Sigmoid colon (tissue), 7 donors: ENCODE results near the gene NPHP1. TPM values are rescaled to one million over a fixed set of nuclear protein-coding genes. Genes with fewer than 3 reads are reported as not detected.

Source experiments
- DNase-seq: peaks from one replicate; pipeline ENCODE4 v3.0.0-alpha.2; 2019
- H3K27ac ChIP-seq, 4 donors: fragments of 200-600 bp; sonication (generic); one replicate each; pipeline ENCODE4 v1.5.1; 2016 to 2019; ENCODE audit warnings: mild to moderate bottlenecking in 1 of 4
- H3K27me3 ChIP-seq, 3 donors: fragments of 200-600 bp; sonication (generic); one replicate each; pipeline ENCODE4 v1.5.1; 2019; ENCODE audit warnings: mild to moderate bottlenecking in 1 of 3
- H3K36me3 ChIP-seq, 4 donors: fragments of 200-600 bp; sonication (generic); one replicate each; pipeline ENCODE4 v1.5.1; 2016 to 2019
- H3K4me1 ChIP-seq, 4 donors: fragments of 200-600 bp; sonication (generic); one replicate each; pipeline ENCODE4 v1.5.1; 2017 to 2019
- H3K4me3 ChIP-seq, 4 donors: fragments of 200-600 bp; sonication (generic); one replicate each; pipeline ENCODE4 v1.5.1; 2017 to 2019; ENCODE audit warnings: mild to moderate bottlenecking in 2 of 4, moderate library complexity in 1 of 4
- H3K9me3 ChIP-seq, 4 donors: fragments of 200-600 bp in 3 of 4; sonication (generic) in 3 of 4; one replicate each; pipeline versions ENCODE4 v1.5.1 to v1.6.1; 2013 to 2019
- EP300 ChIP-seq, 4 donors: sonication (generic); formaldehyde crosslinking; IDR thresholded peaks; one replicate each; pipeline ENCODE4 v1.6.1; 2017; ENCODE audit warnings: antibody characterized with exemption in 4 of 4
- POLR2A ChIP-seq, 2 donors: fragments of 450-650 bp; IDR thresholded peaks; one replicate each; pipeline ENCODE4 v1.6.1; 2016; ENCODE audit warnings: antibody characterized with exemption in 2 of 2, mild to moderate bottlenecking in 2 of 2, moderate library complexity in 2 of 2
- POLR2AphosphoS5 ChIP-seq, 4 donors: sonication (generic); formaldehyde crosslinking; IDR thresholded peaks; one replicate each; pipeline ENCODE4 v1.6.1; 2017; ENCODE audit warnings: antibody characterized with exemption in 4 of 4
- WGBS, 2 donors: extraction: QIAGEN DNeasy Blood & Tissue Kit; methylation state at CpG; one replicate each; pipeline ENCODE4 v1.1.7; 2013; 5-methylcytosine and 5-hydroxymethylcytosine counted together
- intact Hi-C: fragments of 100-400 bp; cut with DNase I; formaldehyde crosslinking; loops from one replicate; pipeline ENCODE4 v1.15.1; 2023
- polyA plus RNA-seq, 3 donors: library from polyadenylated mRNA; stranded (reverse); fragments of 200-250 nt; gene quantifications; one replicate each; pipeline ENCODE4 v1.2.3, GENCODE V29; 2013
- total RNA-seq, 4 donors: library from RNA; depleted of rRNA; stranded (reverse); fragments of >200 nt; gene quantifications; one replicate each; pipeline ENCODE4 v1.1.0, GENCODE V29; 2016
- TF ChIP-seq, protein P1 (sequence below), 4 experiments: fragments of 450-650 bp in 3 of 4; fragments of 200-600 bp in 1 of 4; IDR thresholded peaks; one replicate each; pipeline ENCODE4 v1.5.1; 2016 to 2019; ENCODE audit warnings: antibody characterized with exemption in 4 of 4, mild to moderate bottlenecking in 3 of 4, moderate library complexity in 2 of 4
- donor health status: healthy with polysubstance abuse.
- donor health status: Bipolar disorder and iron deficiency.
- donor health status: healthy.

The NPHP1 gene
- total and polyA plus RNA-seq, 7 donors = 0.60 to 12.5 (median 6.1) TPM

- DNase-seq = no peak
- no peak for TF ChIP-seq POLR2AphosphoS5 (IDR thresholded peaks at IDR 0.05)
- H3K27me3 ChIP-seq = no peaks in the 10 kb centered on the region
- intact Hi-C loops = no loop called here
- H3K27ac ChIP-seq = no peak overlapping the region
- H3K4me3 ChIP-seq = no peak overlapping the region
- no peaks in the 10 kb centered on the region for H3K9me3 ChIP-seq
- no peaks in the 10 kb centered on the region for H3K4me1 ChIP-seq
- H3K36me3 ChIP-seq = peaks cover 0 to 8% (median 0%) of the 10 kb centered on the region in 4 donors
Measured at GRCh38 chr2:110134025-110134424, 70.8 kb downstream of the NPHP1 start.

DNA sequence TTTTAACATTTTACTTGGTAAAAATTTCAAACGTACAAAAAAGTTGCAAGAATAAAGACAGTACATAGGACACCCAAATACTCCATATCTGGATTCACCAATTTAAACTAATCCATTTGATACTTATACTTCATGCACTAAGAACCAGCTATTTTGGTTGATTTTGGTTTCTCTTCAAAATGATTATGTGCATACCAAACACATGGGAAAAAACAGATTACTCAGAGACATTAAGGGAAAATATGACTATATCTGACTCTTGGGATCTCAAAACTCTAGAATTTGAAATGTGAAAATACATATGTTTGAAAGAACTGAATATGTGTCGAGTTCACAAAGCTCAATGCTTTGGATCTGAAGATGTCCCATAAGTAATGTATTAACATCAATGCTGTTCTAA, 73.6 kb downstream of the NPHP1 start:
- H3K4me3 ChIP-seq = no peak overlapping the region
- peaks cover 0 to 8% (median 0%) of the 10 kb centered on the region in 4 donors for H3K36me3 ChIP-seq
- WGBS, 2 donors = 85 to 87% methylated on average over 2 of the region's 2 CpGs
- DNase-seq = no peak
- no peak overlapping the region for H3K27ac ChIP-seq
- no peaks in the 10 kb centered on the region for H3K4me1 ChIP-seq
- no peaks in the 10 kb centered on the region for H3K9me3 ChIP-seq
- TF ChIP-seq POLR2A (IDR thresholded peaks at IDR 0.05) = no peak
- no peak for TF ChIP-seq POLR2AphosphoS5 (IDR thresholded peaks at IDR 0.05)
- TF ChIP-seq, protein P1, sequence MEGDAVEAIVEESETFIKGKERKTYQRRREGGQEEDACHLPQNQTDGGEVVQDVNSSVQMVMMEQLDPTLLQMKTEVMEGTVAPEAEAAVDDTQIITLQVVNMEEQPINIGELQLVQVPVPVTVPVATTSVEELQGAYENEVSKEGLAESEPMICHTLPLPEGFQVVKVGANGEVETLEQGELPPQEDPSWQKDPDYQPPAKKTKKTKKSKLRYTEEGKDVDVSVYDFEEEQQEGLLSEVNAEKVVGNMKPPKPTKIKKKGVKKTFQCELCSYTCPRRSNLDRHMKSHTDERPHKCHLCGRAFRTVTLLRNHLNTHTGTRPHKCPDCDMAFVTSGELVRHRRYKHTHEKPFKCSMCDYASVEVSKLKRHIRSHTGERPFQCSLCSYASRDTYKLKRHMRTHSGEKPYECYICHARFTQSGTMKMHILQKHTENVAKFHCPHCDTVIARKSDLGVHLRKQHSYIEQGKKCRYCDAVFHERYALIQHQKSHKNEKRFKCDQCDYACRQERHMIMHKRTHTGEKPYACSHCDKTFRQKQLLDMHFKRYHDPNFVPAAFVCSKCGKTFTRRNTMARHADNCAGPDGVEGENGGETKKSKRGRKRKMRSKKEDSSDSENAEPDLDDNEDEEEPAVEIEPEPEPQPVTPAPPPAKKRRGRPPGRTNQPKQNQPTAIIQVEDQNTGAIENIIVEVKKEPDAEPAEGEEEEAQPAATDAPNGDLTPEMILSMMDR (IDR thresholded peaks at IDR 0.05) = no peak
- TF ChIP-seq EP300 (IDR thresholded peaks at IDR 0.05) = no peak
- no peaks in the 10 kb centered on the region for H3K27me3 ChIP-seq
- intact Hi-C loops = no loop called here

GRCh38 chr2:110130757-110131156, 74.1 kb downstream of the NPHP1 start:
- intact Hi-C loops = no loop called here
- no peak for TF ChIP-seq POLR2AphosphoS5 (IDR thresholded peaks at IDR 0.05)
- TF ChIP-seq EP300 (IDR thresholded peaks at IDR 0.05) = no peak
- TF ChIP-seq, protein P1 (IDR thresholded peaks at IDR 0.05) = no peak
- no peak for TF ChIP-seq POLR2A (IDR thresholded peaks at IDR 0.05)

DNA sequence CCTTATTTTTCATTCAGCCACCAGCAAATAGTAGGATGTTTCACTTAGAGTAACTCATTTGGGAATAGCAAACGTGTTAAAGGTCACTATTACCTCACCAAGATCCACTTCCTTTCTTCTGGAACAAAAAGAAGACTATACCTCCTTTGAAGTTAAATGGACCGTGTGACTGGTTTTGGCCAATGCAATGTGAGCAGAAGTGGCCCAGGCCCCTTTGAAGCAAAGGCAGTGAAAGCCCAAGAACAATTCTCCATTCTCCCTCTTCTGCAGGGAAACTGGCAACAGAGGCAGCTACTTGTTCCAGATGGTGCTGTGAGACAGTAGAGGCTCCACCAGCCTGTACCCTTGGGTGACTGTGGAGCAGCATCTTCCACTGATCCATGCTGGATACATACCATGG, 77.9 kb downstream of the NPHP1 start:
- H3K4me3 ChIP-seq = no peak overlapping the region
- H3K9me3 ChIP-seq = no peaks in the 10 kb centered on the region
- H3K4me1 ChIP-seq = no peaks in the 10 kb centered on the region
- 56 to 75% methylated on average over 2 of the region's 2 CpGs for WGBS, 2 donors
- H3K36me3 ChIP-seq = peaks cover 0 to 10% (median 3%) of the 10 kb centered on the region in 4 donors
- intact Hi-C loops = no loop called here
- H3K27me3 ChIP-seq = no peaks in the 10 kb centered on the region
- TF ChIP-seq EP300 (IDR thresholded peaks at IDR 0.05) = no peak
- TF ChIP-seq POLR2AphosphoS5 (IDR thresholded peaks at IDR 0.05) = no peak
- TF ChIP-seq, protein P1 (IDR thresholded peaks at IDR 0.05) = no peak
- no peak for TF ChIP-seq POLR2A (IDR thresholded peaks at IDR 0.05)
- no peak for DNase-seq
- H3K27ac ChIP-seq = no peak overlapping the region

More at GRCh38 chr2:110130757-110131156, 74.1 kb downstream of the NPHP1 start:
- H3K27me3 ChIP-seq = no peaks in the 10 kb centered on the region
- WGBS, 2 donors = 82 to 89% methylated on average over 2 of the region's 2 CpGs
- no peaks in the 10 kb centered on the region for H3K9me3 ChIP-seq
- no peaks in the 10 kb centered on the region for H3K4me1 ChIP-seq
- H3K4me3 ChIP-seq = no peak overlapping the region
- H3K36me3 ChIP-seq = peaks cover 0 to 8% (median 0%) of the 10 kb centered on the region in 4 donors
- no peak for DNase-seq
- no peak overlapping the region for H3K27ac ChIP-seq

- H3K4me1 ChIP-seq = no peaks in the 10 kb centered on the region
- no peak overlapping the region for H3K27ac ChIP-seq
- H3K36me3 ChIP-seq = peaks cover 0 to 10% (median 2%) of the 10 kb centered on the region in 4 donors
- peaks cover 0 to under 1% (median 0%) of the 10 kb centered on the region in 3 donors for H3K27me3 ChIP-seq
- no peak for DNase-seq
- intact Hi-C loops = no loop called here
- H3K9me3 ChIP-seq = no peaks in the 10 kb centered on the region
- TF ChIP-seq POLR2A (IDR thresholded peaks at IDR 0.05) (no peak), POLR2AphosphoS5 (IDR thresholded peaks at IDR 0.05) (no peak), EP300 (IDR thresholded peaks at IDR 0.05) (no peak)
- TF ChIP-seq, protein P1 (IDR thresholded peaks at IDR 0.05) = no peak
- WGBS, 2 donors = 86 to 87% methylated on average over 4 of the region's 4 CpGs
- no peak overlapping the region for H3K4me3 ChIP-seq
Measured at GRCh38 chr2:110126086-110126773, 78.6 kb downstream of the NPHP1 start.
